GM20431 (cell line): Measurements from ENCODE around the gene D2HGDH.
"Not testable (repeated sequence)": the region's sequence is repeated elsewhere in the genome, so short reads cannot be mapped to it uniquely, and the experiment has no call there.

Experiments used
- in situ Hi-C: fragments of 300-500 bp; cut with MseI, MboI; formaldehyde crosslinking; loops from one replicate; pipeline ENCODE4 v1.15.0; 2020; ENCODE audit warnings: low sequenced_read_pairs; ENCODE audit not compliant: unreplicated experiment

The D2HGDH gene

GRCh38 chr2:241746084-241746483 is 11.7 kb downstream of the D2HGDH start:
- in situ Hi-C loops: no loop called here

DNA sequence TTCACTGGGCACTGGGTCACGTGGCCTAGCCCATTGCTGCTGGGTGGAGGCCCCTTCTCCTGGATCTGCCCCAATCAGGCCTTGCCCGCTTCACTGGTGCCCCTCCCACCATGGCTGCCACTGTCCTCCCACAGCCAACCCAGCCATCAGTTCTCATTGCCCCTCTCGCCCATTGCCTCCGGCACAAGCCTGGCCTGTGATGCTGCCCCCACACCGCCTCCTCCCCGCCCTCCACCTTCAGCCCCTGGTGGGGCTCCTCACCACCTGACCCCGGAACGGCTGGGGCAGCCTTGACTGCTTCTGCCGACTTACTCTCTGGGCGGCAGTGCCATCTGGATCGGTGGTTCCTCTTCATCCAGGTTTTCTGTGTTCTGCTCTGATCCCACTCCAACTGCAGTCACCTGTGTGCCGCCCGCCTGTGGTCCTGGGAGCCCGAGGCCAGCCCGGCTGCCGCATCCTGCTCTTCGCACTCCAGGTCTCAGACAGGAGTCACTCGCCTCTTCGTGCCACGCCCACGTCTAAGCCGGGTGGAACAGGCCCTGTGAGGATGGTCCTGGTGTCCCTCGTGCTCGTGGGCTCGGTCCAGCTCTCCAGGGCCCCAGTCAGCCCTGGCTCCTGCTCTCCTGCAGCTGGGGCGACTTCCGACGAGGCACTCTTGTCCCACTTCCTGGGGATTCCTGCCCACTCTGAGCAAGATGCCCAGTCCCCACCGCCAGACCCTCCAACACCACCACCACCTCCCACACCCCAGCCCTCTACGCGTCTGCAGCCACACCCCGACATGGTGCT is 14.2 kb downstream of the D2HGDH start:
- in situ Hi-C loops: no loop called here

GRCh38 chr2:241750076-241750840 is 15.8 kb downstream of the D2HGDH start:
- in situ Hi-C loops: no loop called here

GRCh38 chr2:241751152-241751551 is 16.7 kb downstream of the D2HGDH start:
- in situ Hi-C loops: no loop called here

GRCh38 chr2:241751776-241752175 is 17.3 kb downstream of the D2HGDH start:
- in situ Hi-C loops: no loop called here

DNA sequence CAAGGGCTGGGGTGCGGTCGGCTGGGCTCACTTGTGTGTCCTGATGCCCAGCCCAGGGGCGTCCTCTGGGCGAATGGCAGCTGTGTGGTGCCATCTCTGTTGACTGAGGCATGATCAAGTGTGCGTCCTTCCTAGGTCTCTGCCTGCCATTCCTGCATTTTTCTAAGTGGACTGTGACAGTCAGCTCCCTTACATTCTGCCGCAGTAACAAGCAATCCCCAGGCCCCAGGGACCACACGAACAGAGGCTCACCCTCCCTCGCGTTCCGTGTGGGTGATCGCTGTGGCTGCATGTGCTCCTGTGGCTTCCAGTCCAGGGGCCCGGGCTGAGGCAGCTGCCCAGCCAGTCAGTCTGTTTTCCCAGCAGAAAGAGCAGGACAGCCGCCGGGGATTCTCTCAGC is 17.8 kb downstream of the D2HGDH start:
- in situ Hi-C loops: no loop called here

- in situ Hi-C loops: no loop called here
Observed at GRCh38 chr2:241752689-241753276, 18.4 kb downstream of the D2HGDH start.

DNA sequence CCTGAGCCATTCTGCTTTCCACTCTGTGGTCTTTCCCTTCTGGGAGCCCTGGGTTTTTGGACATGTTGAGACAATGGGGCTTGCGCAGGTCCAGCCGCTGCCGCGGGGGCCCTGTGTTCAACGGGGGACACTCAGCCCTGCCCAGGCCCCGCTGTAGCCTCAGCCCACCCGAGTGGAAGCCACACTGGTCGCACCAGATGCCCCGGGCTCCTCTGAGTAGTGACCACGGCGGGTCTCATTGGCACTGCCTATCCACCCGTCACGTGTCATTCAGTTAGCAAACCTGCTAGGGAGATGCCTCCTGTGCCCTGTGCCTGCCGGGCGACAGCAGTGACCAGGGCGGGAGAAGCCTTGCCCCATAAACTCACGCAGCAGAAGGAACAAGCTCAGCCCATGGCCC is 19.1 kb downstream of the D2HGDH start:
- in situ Hi-C loops: no loop called here

DNA sequence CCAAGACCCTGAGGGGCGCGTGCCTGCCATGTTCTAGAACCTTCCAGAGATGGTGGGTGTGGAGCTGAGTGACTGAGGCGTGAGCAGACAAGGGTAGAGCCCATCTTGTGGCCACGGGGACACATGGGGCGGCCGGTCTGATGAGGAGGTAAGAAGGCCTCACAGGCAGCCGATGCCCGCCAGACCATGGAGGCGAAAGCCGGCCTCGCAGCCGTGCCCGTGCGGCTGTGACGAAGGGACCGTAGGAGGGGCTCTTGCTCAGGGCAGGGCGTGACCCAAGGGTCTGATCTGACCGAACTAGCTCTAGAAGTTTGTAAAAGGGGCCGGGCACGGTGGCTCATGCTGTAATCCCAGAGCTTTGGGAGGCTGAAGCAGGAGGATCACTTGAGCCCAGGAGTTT is 19.6 kb downstream of the D2HGDH start:
- in situ Hi-C loops: no loop called here

DNA sequence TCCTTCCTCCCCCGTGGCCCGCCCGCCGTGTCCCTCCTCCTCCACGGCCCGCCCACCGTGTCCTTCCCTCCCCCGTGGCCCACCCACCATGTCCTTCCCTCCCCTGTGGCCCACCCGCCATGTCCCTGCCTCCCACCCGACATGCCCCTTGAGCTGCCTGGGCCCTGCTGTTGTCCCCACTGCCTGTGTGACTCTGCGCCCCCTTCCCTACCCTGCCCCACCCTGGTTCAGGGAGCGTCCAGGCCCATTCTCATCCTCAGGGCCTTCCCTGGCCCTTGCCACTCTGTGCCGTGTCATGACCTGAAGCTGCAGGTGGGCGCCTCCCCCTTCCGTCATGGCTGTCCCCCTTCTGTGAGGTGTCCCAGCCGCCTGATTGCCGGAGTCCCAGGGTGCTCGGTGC is 20.7 kb downstream of the D2HGDH start:
- in situ Hi-C loops: no loop called here

GRCh38 chr2:241755777-241756176 is 21.3 kb downstream of the D2HGDH start:
- in situ Hi-C loops: no loop called here

DNA sequence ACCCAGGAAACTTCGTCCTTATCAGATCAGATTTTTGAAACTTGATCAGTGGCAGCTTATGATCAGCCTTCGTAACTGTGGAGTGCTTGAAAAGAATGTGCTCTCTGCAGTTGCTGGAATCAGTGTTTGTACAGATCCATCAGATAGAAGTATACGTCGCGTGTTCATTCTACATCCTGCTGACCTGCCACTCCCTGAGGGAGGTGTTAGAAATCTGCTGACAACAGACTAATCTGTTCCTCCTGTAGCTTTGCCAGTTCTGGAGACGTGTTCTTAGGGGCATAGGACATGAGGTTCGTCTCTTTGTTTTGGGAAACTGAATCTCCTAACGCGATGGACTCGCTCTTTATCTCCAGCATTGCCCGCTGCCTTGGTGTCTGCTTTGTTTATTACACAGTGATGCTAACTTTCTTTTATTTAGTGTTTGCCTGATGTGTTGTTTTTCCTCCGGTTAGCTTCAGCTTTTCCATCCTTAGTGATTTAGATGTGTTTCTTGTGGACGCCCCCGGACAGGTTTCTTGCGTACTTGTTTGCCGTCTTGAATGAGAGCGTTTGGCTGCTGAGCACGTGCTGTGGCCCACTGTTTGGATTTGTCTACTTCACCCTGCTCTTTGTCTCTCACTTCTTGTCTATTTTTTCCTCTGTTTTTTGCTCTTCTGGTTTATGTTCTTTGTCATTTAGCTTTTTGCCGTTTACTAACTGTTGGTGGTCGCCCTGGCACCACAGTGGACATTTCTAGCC is 24.8 kb downstream of the D2HGDH start:
- in situ Hi-C loops: no loop called here

GRCh38 chr2:241759893-241760292 is 25.5 kb downstream of the D2HGDH start:
- in situ Hi-C loops: not testable (repeated sequence)

- in situ Hi-C loops: no loop called here
Observed at GRCh38 chr2:241760301-241760771, 25.9 kb downstream of the D2HGDH start.

DNA sequence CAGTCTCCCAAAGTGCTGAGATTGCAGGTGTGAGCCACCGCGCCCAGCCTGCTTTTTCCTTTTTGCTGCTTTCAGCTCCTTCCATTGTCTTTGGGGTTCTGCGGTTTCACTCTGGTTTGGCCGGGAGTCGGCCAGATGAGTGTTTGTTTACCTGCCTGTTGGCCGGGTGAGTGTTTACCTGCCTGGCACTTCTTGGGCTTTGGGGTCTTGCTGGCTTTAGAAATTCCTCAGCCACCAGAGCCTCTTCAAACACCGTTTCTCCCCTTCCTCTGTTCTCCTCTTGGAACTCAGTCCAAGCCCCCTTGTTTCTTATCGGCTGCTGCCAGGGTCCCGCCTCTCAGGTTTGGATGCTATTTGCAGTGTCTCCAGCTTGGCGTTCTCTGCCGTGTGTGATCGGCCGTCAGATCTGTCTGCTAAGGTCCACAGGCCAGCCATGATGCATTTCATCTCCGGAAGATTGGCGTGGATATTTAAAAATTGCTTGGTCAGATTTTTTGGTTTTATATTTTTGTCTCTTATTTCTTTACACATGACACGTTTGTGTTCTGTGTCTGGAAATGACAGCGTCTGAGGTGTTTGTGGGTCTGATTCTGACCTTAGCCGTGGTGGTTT is 28.0 kb downstream of the D2HGDH start:
- in situ Hi-C loops: no loop called here

DNA sequence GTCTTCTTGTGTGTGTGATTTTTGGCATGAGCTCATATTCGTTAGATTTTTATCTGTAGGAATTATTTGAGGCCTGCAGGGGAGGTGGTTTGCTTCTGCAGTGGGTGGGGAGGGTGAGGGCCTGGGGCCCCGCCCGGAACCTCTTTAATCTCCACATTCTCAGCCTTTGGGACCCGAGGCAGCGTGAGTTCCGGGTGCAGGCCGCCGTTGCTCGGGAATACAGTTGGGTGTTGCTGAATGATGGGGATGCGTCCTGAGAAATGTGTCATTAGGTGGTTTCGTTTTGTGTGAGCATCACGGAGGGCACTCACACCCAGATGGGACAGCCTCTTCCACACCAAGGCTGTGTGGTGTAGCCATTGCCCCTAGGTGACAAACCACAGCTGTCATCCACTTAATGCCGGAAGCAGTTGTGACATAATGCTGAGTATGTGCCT is 28.5 kb downstream of the D2HGDH start:
- in situ Hi-C loops: no loop called here

DNA sequence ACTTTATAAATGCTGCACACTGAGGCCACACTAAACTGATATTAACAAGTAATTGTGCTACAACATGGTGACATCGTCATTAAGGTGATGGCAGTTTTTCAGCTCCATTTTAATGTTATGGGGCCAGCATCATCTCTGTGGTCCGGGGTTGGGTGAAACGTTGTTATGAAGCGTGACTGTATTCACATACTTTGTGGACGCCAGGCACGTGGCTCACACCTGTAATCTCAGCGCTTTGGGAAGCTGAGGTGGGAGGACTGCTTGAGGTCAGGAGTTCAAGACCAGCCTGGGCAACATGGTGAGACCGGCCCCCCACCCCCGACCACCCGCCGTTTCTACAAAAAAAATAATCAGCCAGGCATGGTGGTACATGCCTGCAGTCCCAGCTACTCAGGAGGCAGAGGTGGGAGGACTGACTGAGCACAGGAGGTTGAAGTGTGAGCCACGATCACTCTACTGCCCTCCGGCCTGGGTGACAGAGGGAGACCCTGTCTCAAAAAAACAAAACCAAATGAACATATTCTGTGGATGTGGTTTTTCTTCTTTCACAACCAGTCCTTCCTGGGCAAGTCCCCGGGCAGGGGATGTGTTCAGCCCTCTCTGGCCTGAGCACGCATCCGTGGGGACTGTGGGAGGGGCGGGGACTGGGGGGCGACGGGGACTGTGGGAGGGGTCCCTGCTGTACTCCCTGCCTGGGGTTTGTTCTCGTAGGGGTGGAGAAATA is 29.3 kb downstream of the D2HGDH start:
- in situ Hi-C loops: no loop called here

GRCh38 chr2:241764275-241765241 is 30.1 kb downstream of the D2HGDH start:
- in situ Hi-C loops: no loop called here
